GM23338 (cell line): Measurements from ENCODE around the gene HBM. TPM values are rescaled to one million over a fixed set of nuclear protein-coding genes. Genes with fewer than 3 reads are reported as not detected.
"Not testable (repeated sequence)": the region's sequence is repeated elsewhere in the genome, so short reads cannot be mapped to it uniquely, and the experiment has no call there.

Experiments used
- ATAC-seq: fragments of 200-7000 bp; cut with Tn5 transposase; 3 replicates; pipeline ENCODE4 v1.9.1; 2020
- DNase-seq: peaks from one replicate; pipeline ENCODE4 v3.0.0-alpha.2; 2015; ENCODE audit warnings: low spot score
- H2AFZ ChIP-seq: fragments of 200-600 bp; sonication (generic); 2 replicates; pipeline ENCODE4 v1.8.0; 2016; ENCODE audit warnings: antibody characterized with exemption, mild to moderate bottlenecking, moderate library complexity
- H3F3A ChIP-seq: fragments of 200-600 bp; sonication (generic); replicated peaks from 2 replicates; pipeline ENCODE4 v1.8.0; 2017; ENCODE audit warnings: antibody characterized with exemption, mixed run types, low read depth
- H3K27ac ChIP-seq: fragments of 200-600 bp; sonication (generic); 2 replicates; pipeline ENCODE4 v1.6.1; 2016; ENCODE audit warnings: low read depth
- H3K27me3 ChIP-seq: fragments of 200-600 bp; sonication (generic); 2 replicates; pipeline ENCODE4 v1.8.0; 2016; ENCODE audit warnings: mild to moderate bottlenecking, mixed run types, moderate library complexity; ENCODE audit not compliant: insufficient read depth
- H3K36me3 ChIP-seq: fragments of 200-600 bp; sonication (generic); 2 replicates; pipeline ENCODE4 v1.8.0; 2016; ENCODE audit warnings: mild to moderate bottlenecking; ENCODE audit not compliant: insufficient read depth
- H3K4me1 ChIP-seq: fragments of 200-600 bp; sonication (generic); 2 replicates; pipeline ENCODE4 v1.8.0; 2016; ENCODE audit warnings: mild to moderate bottlenecking, moderate library complexity; ENCODE audit not compliant: insufficient read depth
- H3K4me2 ChIP-seq: fragments of 200-600 bp; sonication (generic); 2 replicates; pipeline ENCODE4 v1.7.1; 2017; ENCODE audit warnings: mixed run types
- H3K4me3 ChIP-seq: fragments of 200-600 bp; sonication (generic); 2 replicates; pipeline ENCODE4 v1.6.1; 2016; ENCODE audit warnings: mixed run types
- H3K79me2 ChIP-seq: fragments of 200-600 bp; sonication (generic); replicated peaks from 2 replicates; pipeline ENCODE4 v1.8.0; 2017; ENCODE audit warnings: mild to moderate bottlenecking; ENCODE audit not compliant: insufficient read depth
- H3K9me2 ChIP-seq: fragments of 200-600 bp; sonication (generic); 2 replicates; pipeline ENCODE4 v1.8.0; 2017; ENCODE audit not compliant: insufficient read depth
- H4K20me1 ChIP-seq: fragments of 200-600 bp; sonication (generic); replicated peaks from 2 replicates; pipeline ENCODE4 v1.8.0; 2017; ENCODE audit warnings: mild to moderate bottlenecking; ENCODE audit not compliant: insufficient read depth
- H3K27ac Mint-ChIP-seq: 2 replicates; pipeline ENCODE4 v1.8.0; 2020; ENCODE audit warnings: inconsistent platforms, mild to moderate bottlenecking, moderate library complexity, mixed read lengths
- H3K27me3 Mint-ChIP-seq: 3 replicates; pipeline ENCODE4 v1.8.0; 2022; ENCODE audit warnings: low read depth, mild to moderate bottlenecking, moderate library complexity, mixed read lengths, inconsistent platforms; ENCODE audit not compliant: insufficient read depth, poor library complexity
- H3K36me3 Mint-ChIP-seq: 3 replicates; pipeline ENCODE4 v1.8.0; 2021; ENCODE audit warnings: low read depth, mild to moderate bottlenecking, inconsistent platforms, moderate library complexity, mixed read lengths
- H3K4me1 Mint-ChIP-seq: 3 replicates; pipeline ENCODE4 v1.8.0; 2020; ENCODE audit warnings: mild to moderate bottlenecking, inconsistent platforms, mixed read lengths
- H3K4me3 Mint-ChIP-seq: 3 replicates; pipeline ENCODE4 v1.8.0; 2021; ENCODE audit warnings: moderate library complexity, mild to moderate bottlenecking, inconsistent platforms, mixed read lengths
- H3K9me3 Mint-ChIP-seq: 3 replicates; pipeline ENCODE4 v1.8.0; 2020; ENCODE audit warnings: moderate library complexity, mild to moderate bottlenecking, inconsistent platforms, mixed read lengths
- CTCF ChIP-seq, 2 experiments: fragments of 200-600 bp in 1 of 2; sonication (generic) in 1 of 2; conservative IDR thresholded peaks; 2 replicates each; pipeline versions ENCODE4 v1.5.1 to v1.6.1; 2016 to 2017; ENCODE audit warnings: antibody characterized with exemption in 2 of 2, low read depth in 2 of 2, mild to moderate bottlenecking in 2 of 2, moderate library complexity in 1 of 2
- ETS1 ChIP-seq: IDR thresholded peaks from 2 replicates; pipeline ENCODE4 v1.6.1; 2016; ENCODE audit warnings: antibody characterized with exemption
- EZH2 ChIP-seq: fragments of 200-600 bp; sonication (generic); IDR thresholded peaks from one replicate; pipeline ENCODE4 v1.8.0; 2017; ENCODE audit warnings: antibody characterized with exemption, mild to moderate bottlenecking, low read depth; ENCODE audit not compliant: unreplicated experiment
- EZH2phosphoT487 ChIP-seq: fragments of 200-600 bp; sonication (generic); IDR thresholded peaks from one replicate; pipeline ENCODE4 v1.8.1; 2018; ENCODE audit warnings: antibody characterized with exemption; ENCODE audit not compliant: unreplicated experiment
- JUNB ChIP-seq: IDR thresholded peaks from one replicate; pipeline ENCODE4 v1.6.1; 2016; ENCODE audit warnings: antibody characterized with exemption; ENCODE audit not compliant: unreplicated experiment
- POLR2AphosphoS5 ChIP-seq: IDR thresholded peaks from 2 replicates; pipeline ENCODE4 v1.6.1; 2016; ENCODE audit warnings: antibody characterized with exemption, low read depth
- STAT1 ChIP-seq: IDR thresholded peaks from one replicate; pipeline ENCODE4 v1.6.1; 2016; ENCODE audit warnings: antibody characterized with exemption; ENCODE audit not compliant: unreplicated experiment
- ZNF114 ChIP-seq: fragments of 250-450 bp; sonication (Bioruptor Pico); IDR thresholded peaks from 2 replicates; pipeline ENCODE4 v1.5.0; 2020; ENCODE audit warnings: mild to moderate bottlenecking, moderate library complexity
- polyA plus RNA-seq: library from polyadenylated mRNA; unstranded; fragments of >200 nt; fragmentation: Nextera tagmentation; extraction: Ambion mirVana; gene quantifications from 2 replicates; pipeline ENCODE4 v1.2.1, GENCODE V29; 2016
- total RNA-seq: library from RNA; depleted of rRNA; stranded (reverse); fragments of >200 nt; shearing (Covaris generic); gene quantifications from 2 replicates; pipeline ENCODE4 v1.2.3, GENCODE V29; 2014

The HBM gene
- total and polyA plus RNA-seq, 2 experiments from 2014 or later: not detected

GRCh38 chr16:120756-121155 is 45.0 kb upstream of the HBM start (continued):
- no peak for TF ChIP-seq ETS1
- no peak for TF ChIP-seq STAT1
- TF ChIP-seq POLR2AphosphoS5: no peak
- no peak for TF ChIP-seq CTCF (conservative IDR thresholded peaks at IDR 0.05; ENCODE audit: low read depth in 2 of 2)

GRCh38 chr16:122361-122760 is 43.4 kb upstream of the HBM start:
- H3K4me3 Mint-ChIP-seq: no peak overlapping the region
- no peak for TF ChIP-seq CTCF (conservative IDR thresholded peaks at IDR 0.05; ENCODE audit: low read depth in 2 of 2)
- no peak for TF ChIP-seq ZNF114 (CRISPR knock-in tag)
- TF ChIP-seq POLR2AphosphoS5: no peak
- TF ChIP-seq JUNB: no peak
- TF ChIP-seq EZH2phosphoT487: no peak
- no peak for TF ChIP-seq EZH2
- TF ChIP-seq STAT1: no peak

GRCh38 chr16:123558-124350 is 42.0 kb upstream of the HBM start:
- not testable (repeated sequence) for H3K27me3 ChIP-seq, H3K9me3 Mint-ChIP-seq, H3K27ac ChIP-seq, H3K27me3 Mint-ChIP-seq, H3K27ac Mint-ChIP-seq, H3K79me2 ChIP-seq, H3K4me3 ChIP-seq, H3K4me3 Mint-ChIP-seq, H3K36me3 ChIP-seq, H3K36me3 Mint-ChIP-seq, H3K4me2 ChIP-seq, H3K4me1 Mint-ChIP-seq, DNase-seq, H3F3A ChIP-seq, ATAC-seq, H3K9me2 ChIP-seq, H4K20me1 ChIP-seq, H3K4me1 ChIP-seq, H2AFZ ChIP-seq

More at GRCh38 chr16:122361-122760, 43.4 kb upstream of the HBM start:
- no peak overlapping the region for H3K27ac ChIP-seq
- H3F3A ChIP-seq: 0 out of 2 replicates have a peak, but pooled peaks cover 7% of the 10 kb centered on the region
- no peaks in the 10 kb centered on the region for H3K27me3 ChIP-seq
- H4K20me1 ChIP-seq: peaks cover 12% of the 10 kb centered on the region
- Mint-ChIP-seq H3K36me3 (no peaks in the 10 kb centered on the region), H3K27me3 (peaks cover 4% of the 10 kb centered on the region), H3K9me3 (no peaks in the 10 kb centered on the region), H3K27ac (no peak overlapping the region), H3K4me1 (peaks cover 6% of the 10 kb centered on the region; the same call in 1 of the 3 replicates)
- no peaks in the 10 kb centered on the region for H3K36me3 ChIP-seq
- no peaks in the 10 kb centered on the region; the same call in 1 of the 2 replicates for H3K4me1 ChIP-seq
- ATAC-seq (no peak), DNase-seq (no peak)
- H3K4me2 ChIP-seq: no peak overlapping the region
- H3K4me3 ChIP-seq: no peak overlapping the region
- no peak overlapping the region for H2AFZ ChIP-seq
- no peaks in the 10 kb centered on the region for H3K79me2 ChIP-seq
- H3K9me2 ChIP-seq: no peaks in the 10 kb centered on the region
